A549 (cell line): ENCODE measurements around the gene CD83. TPM values are rescaled to one million over a fixed set of nuclear protein-coding genes. Genes with fewer than 3 reads are reported as not detected.

Source experiments
- ATAC-seq, 2 experiments: fragments of 200-7000 bp in 1 of 2; fragments of >200 bp in 1 of 2; cut with Nextera tagmentation in 1 of 2; cut with Tn5 transposase in 1 of 2; 3 replicates each; pipeline versions ENCODE4 v1.8.0 to v1.9.1; 2018 to 2020; ENCODE audit warnings: mild to moderate bottlenecking in 1 of 2, moderate library complexity in 1 of 2
- CTCF ChIA-PET: fragments of 300-600 bp; sonication (Branson Sonifier 250); formaldehyde crosslinking; extraction: SDS; loops from one replicate; lab custom pipeline; 2021; ENCODE audit warnings: antibody characterized with exemption, inconsistent platforms; lab: Yijun Ruan, JAX
- POLR2A ChIA-PET: fragments of 350-600 bp; formaldehyde crosslinking; extraction: SDS; loops from one replicate; lab custom pipeline; 2021; ENCODE audit warnings: antibody characterized with exemption, inconsistent platforms; lab: Yijun Ruan, JAX
- DNase-seq, 2 experiments: peaks; one replicate each; pipeline versions ENCODE4 v3.0.0 to v3.0.0-alpha.2; 2011 to 2016; ENCODE audit warnings: low read depth in 1 of 2, low spot score in 1 of 2
- FAIRE-seq: peaks from 2 replicates; lab custom pipeline; 2011; peaks lifted over from hg19 to GRCh38; lab: Jason Lieb, UNC
- H3K27ac ChIP-seq, 2 experiments: fragments of >200 bp; sonication (Bioruptor Twin); formaldehyde crosslinking; 3 replicates each; pipeline ENCODE4 v1.5.1; 2016 to 2017
- H3K4me1 ChIP-seq: fragments of >200 bp; sonication (Bioruptor Twin); formaldehyde crosslinking; 3 replicates; pipeline ENCODE4 v1.6.1; 2016
- H3K4me2 ChIP-seq: fragments of >200 bp; sonication (Bioruptor Twin); formaldehyde crosslinking; 3 replicates; pipeline ENCODE4 v1.6.1; 2016
- H3K4me3 ChIP-seq: fragments of >200 bp; sonication (Bioruptor Twin); formaldehyde crosslinking; 3 replicates; pipeline ENCODE4 v1.5.1; 2016
- H3K9me3 ChIP-seq: fragments of >200 bp; sonication (Bioruptor Twin); formaldehyde crosslinking; 3 replicates; pipeline ENCODE4 v1.6.1; 2016
- BHLHE40 ChIP-seq: IDR thresholded peaks from 2 replicates; pipeline ENCODE4 v1.6.1; 2012; ENCODE audit warnings: low read depth, low read length, inconsistent platforms
- CBX2 ChIP-seq: fragments of 200-600 bp; sonication (generic); IDR thresholded peaks from 2 replicates; pipeline ENCODE4 v1.6.1; 2016; ENCODE audit warnings: low read depth, mild to moderate bottlenecking, borderline replicate concordance
- CHD4 ChIP-seq: fragments of 200-600 bp; sonication (generic); IDR thresholded peaks from 2 replicates; pipeline ENCODE4 v1.6.1; 2016; ENCODE audit warnings: antibody characterized with exemption, mild to moderate bottlenecking, borderline replicate concordance
- EHMT2 ChIP-seq: fragments of 200-600 bp; sonication (generic); IDR thresholded peaks from 2 replicates; pipeline ENCODE4 v1.6.1; 2016; ENCODE audit warnings: antibody characterized with exemption, low read depth, mild to moderate bottlenecking, moderate library complexity
- EP300 ChIP-seq, 2 experiments: fragments of >200 bp; sonication (Bioruptor Twin); formaldehyde crosslinking; IDR thresholded peaks; 2 replicates in 1 of 2; 3 replicates in 1 of 2; pipeline ENCODE4 v1.6.1; 2016 to 2017
- FOSB ChIP-seq: fragments of 250-450 bp; sonication (Bioruptor Pico); IDR thresholded peaks from 2 replicates; pipeline ENCODE4 v1.5.0; 2020; ENCODE audit warnings: mild to moderate bottlenecking, moderate library complexity
- FOSL2 ChIP-seq, 2 experiments: fragments of 450-650 bp in 1 of 2; fragments of >200 bp in 1 of 2; sonication (Bioruptor Twin) in 1 of 2; formaldehyde crosslinking; IDR thresholded peaks; 2 replicates each; pipeline versions ENCODE4 v1.5.0 to v1.6.1; 2016 to 2020; ENCODE audit warnings: mild to moderate bottlenecking in 1 of 2, moderate library complexity in 1 of 2
- GATA3 ChIP-seq: IDR thresholded peaks from 2 replicates; pipeline ENCODE4 v1.6.1; 2012; ENCODE audit warnings: borderline replicate concordance
- HDAC2 ChIP-seq: fragments of 200-600 bp; sonication (generic); IDR thresholded peaks from 2 replicates; pipeline ENCODE4 v1.6.1; 2016
- HEYL ChIP-seq: fragments of 250-450 bp; sonication (Bioruptor Pico); IDR thresholded peaks from 2 replicates; pipeline ENCODE4 v1.8.0; 2021; ENCODE audit warnings: mild to moderate bottlenecking, moderate library complexity
- JUN ChIP-seq, 2 experiments: fragments of >200 bp; sonication (Bioruptor Twin); formaldehyde crosslinking; IDR thresholded peaks; 2 replicates in 1 of 2; 3 replicates in 1 of 2; pipeline ENCODE4 v1.6.1; 2016 to 2017
- KDM1A ChIP-seq: fragments of 200-600 bp; sonication (generic); IDR thresholded peaks from 2 replicates; pipeline ENCODE4 v1.6.1; 2016; ENCODE audit warnings: low read depth, mild to moderate bottlenecking
- KDM5A ChIP-seq: fragments of 200-600 bp; sonication (generic); IDR thresholded peaks from 2 replicates; pipeline ENCODE4 v1.6.1; 2016; ENCODE audit warnings: antibody characterized with exemption, mild to moderate bottlenecking
- MYC ChIP-seq: IDR thresholded peaks from 2 replicates; pipeline ENCODE4 v1.6.1; 2012; ENCODE audit warnings: mild to moderate bottlenecking, inconsistent platforms, low read length, improper control_type of control experiment, borderline replicate concordance
- NFE2L2 ChIP-seq: fragments of 150-350 bp; conservative IDR thresholded peaks from 2 replicates; pipeline ENCODE4 v1.6.1; 2014; ENCODE audit warnings: low read length
- NR3C1 ChIP-seq: fragments of >200 bp; sonication (Bioruptor Twin); formaldehyde crosslinking; IDR thresholded peaks from 3 replicates; pipeline ENCODE4 v1.6.1; 2017
- PHF8 ChIP-seq: fragments of 200-600 bp; sonication (generic); IDR thresholded peaks from 2 replicates; pipeline ENCODE4 v1.6.1; 2016; ENCODE audit warnings: low read depth, mild to moderate bottlenecking, antibody characterized with exemption, moderate library complexity, borderline replicate concordance
- POLR2AphosphoS2 ChIP-seq: conservative IDR thresholded peaks from 2 replicates; pipeline ENCODE4 v1.6.1; 2012; ENCODE audit warnings: low read length, improper control_type of control experiment, inconsistent platforms
- RNF2 ChIP-seq: fragments of 200-600 bp; sonication (generic); IDR thresholded peaks from 2 replicates; pipeline ENCODE4 v1.6.1; 2016; ENCODE audit warnings: low read depth, mild to moderate bottlenecking, antibody characterized with exemption, moderate library complexity, borderline replicate concordance
- SMC3 ChIP-seq: fragments of >200 bp; sonication (Bioruptor Twin); formaldehyde crosslinking; IDR thresholded peaks from 3 replicates; pipeline ENCODE4 v1.6.1; 2018; ENCODE audit warnings: inconsistent platforms
- ZFP36 ChIP-seq: fragments of 450-650 bp; IDR thresholded peaks from 2 replicates; pipeline ENCODE4 v1.6.1; 2014; ENCODE audit warnings: borderline replicate concordance; ENCODE audit not compliant: partially characterized antibody
- ZNF302 ChIP-seq: fragments of 250-450 bp; sonication (Bioruptor Pico); IDR thresholded peaks from 2 replicates; pipeline ENCODE4 v1.9.0; 2021; ENCODE audit warnings: inconsistent platforms, mild to moderate bottlenecking, moderate library complexity
- ZSCAN20 ChIP-seq: fragments of 250-450 bp; sonication (Bioruptor Pico); IDR thresholded peaks from 2 replicates; pipeline ENCODE4 v1.8.0; 2022; ENCODE audit warnings: mild to moderate bottlenecking, moderate library complexity
- WGBS: methylation state at CpG from one replicate; pipeline ENCODE4 v1.1.6; 2017; ENCODE audit errors: missing lambda C conversion rate; 5-methylcytosine and 5-hydroxymethylcytosine counted together
- polyA plus RNA-seq, 4 experiments: library from polyadenylated mRNA; depleted of rRNA in 3 of 4; stranded (reverse); fragments of >200 nt; fragmentation: RNase III in 1 of 4; extraction: RNeasy Plus Mini Kit Qiagen cat#74134 plus additional on column Dnase treatment in 1 of 4; gene quantifications; 2 replicates in 3 of 4; 3 replicates in 1 of 4; pipeline ENCODE4 v1.2.3, GENCODE V29; 2011 to 2017
- TF ChIP-seq, protein P1 (sequence below): fragments of >200 bp; sonication (Bioruptor Twin); formaldehyde crosslinking; IDR thresholded peaks from 3 replicates; pipeline ENCODE4 v1.6.1; 2016
- TF ChIP-seq, protein P2 (sequence below): fragments of >200 bp; sonication (Bioruptor Twin); formaldehyde crosslinking; IDR thresholded peaks from 3 replicates; pipeline ENCODE4 v1.5.1; 2016

The CD83 gene
- polyA plus RNA-seq, 2 of the 4 experiments (the other 2 are of a cell fraction), result 0.79 to 0.94 TPM

DNA sequence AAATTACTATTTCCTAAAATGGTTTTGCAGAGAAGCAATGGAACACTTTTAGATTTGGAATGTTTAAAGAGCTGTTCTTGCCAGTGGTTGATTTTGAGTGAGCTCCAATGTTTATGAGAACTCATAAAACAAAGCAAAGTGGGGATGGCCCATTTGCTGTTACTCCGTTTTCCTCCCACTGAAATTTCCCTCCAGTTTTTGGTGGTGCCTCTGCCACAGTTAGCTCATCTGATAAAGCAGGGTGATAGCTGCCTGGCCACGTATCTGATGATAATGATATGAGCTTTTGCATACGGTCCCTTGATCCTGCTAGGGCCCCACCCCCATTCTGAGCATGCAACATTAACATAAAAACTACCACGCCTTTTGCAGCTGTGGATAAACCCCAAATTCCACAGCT, 10.4 kb downstream of the CD83 start:
- no peak overlapping the region for H3K27ac ChIP-seq
- no peak overlapping the region for H3K4me3 ChIP-seq
- FAIRE-seq, result no peak
- TF ChIP-seq ZSCAN20 (CRISPR knock-in tag) (no peak), BHLHE40 (no peak), POLR2AphosphoS2 (no peak), HEYL (no peak), SMC3 (no peak), NFE2L2 (no peak), EHMT2 (no peak), KDM1A (no peak), FOSB (CRISPR knock-in tag) (no peak), MYC (no peak), CHD4 (no peak), FOSL2 (IDR thresholded peaks at IDR 0.05) (no peak), FOSL2 (CRISPR knock-in tag; IDR thresholded peaks at IDR 0.05) (no peak), RNF2 (no peak), KDM5A (no peak), EP300 (IDR thresholded peaks at IDR 0.05) (no peak), CBX2 (no peak)
- TF ChIP-seq, protein P1, sequence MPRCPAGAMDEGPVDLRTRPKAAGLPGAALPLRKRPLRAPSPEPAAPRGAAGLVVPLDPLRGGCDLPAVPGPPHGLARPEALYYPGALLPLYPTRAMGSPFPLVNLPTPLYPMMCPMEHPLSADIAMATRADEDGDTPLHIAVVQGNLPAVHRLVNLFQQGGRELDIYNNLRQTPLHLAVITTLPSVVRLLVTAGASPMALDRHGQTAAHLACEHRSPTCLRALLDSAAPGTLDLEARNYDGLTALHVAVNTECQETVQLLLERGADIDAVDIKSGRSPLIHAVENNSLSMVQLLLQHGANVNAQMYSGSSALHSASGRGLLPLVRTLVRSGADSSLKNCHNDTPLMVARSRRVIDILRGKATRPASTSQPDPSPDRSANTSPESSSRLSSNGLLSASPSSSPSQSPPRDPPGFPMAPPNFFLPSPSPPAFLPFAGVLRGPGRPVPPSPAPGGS, result no peak
- TF ChIP-seq, protein P2, sequence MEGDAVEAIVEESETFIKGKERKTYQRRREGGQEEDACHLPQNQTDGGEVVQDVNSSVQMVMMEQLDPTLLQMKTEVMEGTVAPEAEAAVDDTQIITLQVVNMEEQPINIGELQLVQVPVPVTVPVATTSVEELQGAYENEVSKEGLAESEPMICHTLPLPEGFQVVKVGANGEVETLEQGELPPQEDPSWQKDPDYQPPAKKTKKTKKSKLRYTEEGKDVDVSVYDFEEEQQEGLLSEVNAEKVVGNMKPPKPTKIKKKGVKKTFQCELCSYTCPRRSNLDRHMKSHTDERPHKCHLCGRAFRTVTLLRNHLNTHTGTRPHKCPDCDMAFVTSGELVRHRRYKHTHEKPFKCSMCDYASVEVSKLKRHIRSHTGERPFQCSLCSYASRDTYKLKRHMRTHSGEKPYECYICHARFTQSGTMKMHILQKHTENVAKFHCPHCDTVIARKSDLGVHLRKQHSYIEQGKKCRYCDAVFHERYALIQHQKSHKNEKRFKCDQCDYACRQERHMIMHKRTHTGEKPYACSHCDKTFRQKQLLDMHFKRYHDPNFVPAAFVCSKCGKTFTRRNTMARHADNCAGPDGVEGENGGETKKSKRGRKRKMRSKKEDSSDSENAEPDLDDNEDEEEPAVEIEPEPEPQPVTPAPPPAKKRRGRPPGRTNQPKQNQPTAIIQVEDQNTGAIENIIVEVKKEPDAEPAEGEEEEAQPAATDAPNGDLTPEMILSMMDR, result no peak
- TF ChIP-seq, all 56 proteins: peak for 0
- ChIA-PET CTCF (interaction anchor here (1.0 to 2.8 kb wide), 3 partner anchors 16 to 1495 kb away, joined by 3 to 16 read pairs (median 4); no protein-coding TSS in a partner anchor), POLR2A (no interaction called here)
- DNase-seq, result no peak
- Histone ChIP-seq H3K4me1 (no peaks in the 10 kb centered on the region), H3K9me3 (no peaks in the 10 kb centered on the region), H3K4me2 (no peak overlapping the region)
- WGBS, result 66% methylated on average over 4 of the region's 4 CpGs
- ATAC-seq, result no peak

DNA sequence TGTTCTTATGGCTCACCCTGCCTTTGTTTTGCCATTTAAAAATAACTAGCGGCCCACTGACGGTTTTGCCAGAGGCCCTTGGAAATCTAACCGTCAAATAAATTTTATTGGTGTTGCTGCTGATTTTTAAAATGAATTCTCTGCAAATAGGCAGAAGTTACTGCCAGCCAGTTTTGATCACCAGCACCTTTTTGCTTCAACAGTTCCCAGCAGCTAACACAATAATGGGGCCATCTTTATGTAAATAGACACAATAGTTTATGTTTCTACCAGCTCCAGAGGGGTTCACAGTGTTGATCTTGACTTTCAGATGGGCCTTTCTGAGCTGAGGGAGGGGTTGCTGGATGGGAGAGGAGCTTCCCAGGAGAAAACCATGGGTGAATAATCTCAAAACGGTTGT, 11.2 kb downstream of the CD83 start:
- TF ChIP-seq HDAC2 (no peak), PHF8 (no peak), ZFP36 (no peak), NR3C1 (no peak), JUN (IDR thresholded peaks at IDR 0.05) (no peak), GATA3 (no peak), ZNF302 (CRISPR knock-in tag) (no peak)
- Histone ChIP-seq H3K4me2 (no peak overlapping the region), H3K9me3 (no peaks in the 10 kb centered on the region), H3K4me1 (no peaks in the 10 kb centered on the region), H3K27ac (no peak overlapping the region), H3K4me3 (no peak overlapping the region)
- ATAC-seq (no peak), FAIRE-seq (no peak), DNase-seq (no peak)
- WGBS, result 52% methylated on average over 4 of the region's 4 CpGs
- CTCF ChIA-PET, result interaction anchor here (0.7 to 2.9 kb wide), 20 partner anchors 8 to 1495 kb away, joined by 3 to 16 read pairs (median 4); no protein-coding TSS in a partner anchor
- POLR2A ChIA-PET, result no interaction called here
